AG10803 (cell line): ENCODE measurements around the gene TOM1L2.

Source experiments
- DNase-seq: peaks from one replicate; pipeline ENCODE4 v3.0.0; 2010; ENCODE audit warnings: low read depth
- H3K4me3 ChIP-seq: 2 replicates; pipeline ENCODE4 v1.5.1; 2011; ENCODE audit warnings: mild to moderate bottlenecking, low read length, control low read depth
- TF ChIP-seq, protein P1 (sequence below): conservative IDR thresholded peaks from 2 replicates; pipeline ENCODE4 v1.5.1; 2011; ENCODE audit warnings: mild to moderate bottlenecking, low read length, control low read depth, inconsistent platforms

Gene TOM1L2

DNA sequence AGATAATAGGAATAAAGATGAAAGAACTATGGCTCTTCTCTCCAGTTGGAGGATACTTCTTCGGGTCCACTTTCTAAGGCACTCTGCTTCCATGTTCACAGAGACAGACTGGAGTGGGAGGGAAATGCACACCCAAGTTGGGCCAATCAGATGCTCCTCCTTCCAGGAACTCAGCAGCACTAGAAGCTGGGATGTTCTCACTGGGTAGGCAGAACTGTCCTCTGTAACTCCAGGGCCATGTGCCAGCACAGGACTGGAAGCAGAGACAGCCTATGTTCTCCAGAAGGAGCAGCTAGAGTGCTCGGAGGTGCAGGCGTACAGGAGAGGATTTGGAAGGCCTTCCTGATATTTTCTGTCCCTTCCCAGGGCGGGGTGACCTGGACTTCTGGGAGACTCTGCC, 85.5 kb downstream of the TOM1L2 start:
- H3K4me3 ChIP-seq, result no peak overlapping the region
- TF ChIP-seq, protein P1, sequence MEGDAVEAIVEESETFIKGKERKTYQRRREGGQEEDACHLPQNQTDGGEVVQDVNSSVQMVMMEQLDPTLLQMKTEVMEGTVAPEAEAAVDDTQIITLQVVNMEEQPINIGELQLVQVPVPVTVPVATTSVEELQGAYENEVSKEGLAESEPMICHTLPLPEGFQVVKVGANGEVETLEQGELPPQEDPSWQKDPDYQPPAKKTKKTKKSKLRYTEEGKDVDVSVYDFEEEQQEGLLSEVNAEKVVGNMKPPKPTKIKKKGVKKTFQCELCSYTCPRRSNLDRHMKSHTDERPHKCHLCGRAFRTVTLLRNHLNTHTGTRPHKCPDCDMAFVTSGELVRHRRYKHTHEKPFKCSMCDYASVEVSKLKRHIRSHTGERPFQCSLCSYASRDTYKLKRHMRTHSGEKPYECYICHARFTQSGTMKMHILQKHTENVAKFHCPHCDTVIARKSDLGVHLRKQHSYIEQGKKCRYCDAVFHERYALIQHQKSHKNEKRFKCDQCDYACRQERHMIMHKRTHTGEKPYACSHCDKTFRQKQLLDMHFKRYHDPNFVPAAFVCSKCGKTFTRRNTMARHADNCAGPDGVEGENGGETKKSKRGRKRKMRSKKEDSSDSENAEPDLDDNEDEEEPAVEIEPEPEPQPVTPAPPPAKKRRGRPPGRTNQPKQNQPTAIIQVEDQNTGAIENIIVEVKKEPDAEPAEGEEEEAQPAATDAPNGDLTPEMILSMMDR, result no peak
- DNase-seq, result no peak

- TF ChIP-seq, protein P1, result no peak
- no peak for DNase-seq
Measured at GRCh38 chr17:17886226-17886625, 86.0 kb downstream of the TOM1L2 start.

GRCh38 chr17:17884391-17885357, 87.5 kb downstream of the TOM1L2 start:
- DNase-seq, result no peak
- TF ChIP-seq, protein P1, result no peak
- no peak overlapping the region for H3K4me3 ChIP-seq

More at GRCh38 chr17:17886226-17886625, 86.0 kb downstream of the TOM1L2 start:
- no peak overlapping the region for H3K4me3 ChIP-seq

DNA sequence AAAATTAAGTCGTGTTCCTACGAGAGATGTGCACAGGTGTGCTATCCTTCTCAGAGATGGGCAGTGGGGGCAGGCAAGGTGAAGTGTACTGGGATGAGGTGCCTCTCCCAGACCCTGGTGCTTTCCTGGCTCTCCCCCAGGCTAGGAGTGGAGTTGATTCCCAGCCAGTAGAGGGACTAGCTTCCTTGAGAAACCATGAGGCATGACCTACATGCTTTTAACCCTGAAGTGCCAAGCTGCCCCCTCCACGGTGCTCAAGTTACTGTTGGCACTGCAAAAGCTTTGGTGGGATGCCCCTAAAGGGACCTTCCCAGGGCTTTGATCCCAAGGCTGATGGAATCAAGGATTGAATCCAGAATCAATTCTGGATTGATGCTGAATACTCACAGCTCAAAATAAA, 88.4 kb downstream of the TOM1L2 start:
- H3K4me3 ChIP-seq, result no peak overlapping the region
- TF ChIP-seq, protein P1, result no peak
- no peak for DNase-seq

DNA sequence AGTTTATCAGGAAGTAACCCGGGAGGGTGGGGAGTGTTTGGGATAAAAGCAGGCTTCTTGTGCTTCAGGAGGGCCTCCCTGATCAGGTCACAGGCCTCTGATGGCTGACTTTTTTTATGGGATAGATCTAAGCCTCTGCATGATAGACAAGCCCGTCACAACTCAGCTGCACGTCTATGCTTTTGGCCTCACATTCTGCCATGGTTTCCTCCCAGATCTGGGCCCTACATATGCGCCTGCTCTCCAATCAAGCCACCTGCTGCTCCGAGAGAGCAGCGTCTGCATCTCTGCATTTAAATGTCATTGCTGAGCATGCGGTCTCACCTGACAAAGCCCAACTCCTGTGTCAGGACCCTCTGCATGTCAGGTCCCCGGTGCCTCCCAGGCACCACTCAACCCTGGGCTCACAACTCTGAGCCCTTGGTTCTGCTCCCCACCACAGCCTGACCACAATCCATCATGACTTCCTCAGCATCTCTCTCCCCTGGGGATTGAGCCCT, 90.1 kb downstream of the TOM1L2 start:
- H3K4me3 ChIP-seq, result no peak overlapping the region
- TF ChIP-seq, protein P1, result no peak
- DNase-seq, result no peak

- H3K4me3 ChIP-seq, result no peak overlapping the region
- no peak for DNase-seq
- TF ChIP-seq, protein P1, result no peak
Measured at GRCh38 chr17:17880577-17881196, 91.5 kb downstream of the TOM1L2 start.
